Stomach (tissue), 19 donors: ENCODE results near the gene ZNF808. TPM values are rescaled to one million over a fixed set of nuclear protein-coding genes. Genes with fewer than 3 reads are reported as not detected.
"Not testable (repeated sequence)": the region's sequence is repeated elsewhere in the genome, so short reads cannot be mapped to it uniquely, and the experiment has no call there.

Source experiments
- DNase-seq, 2 donors: peaks; one replicate each; pipeline versions ENCODE4 v3.0.0 to v3.0.0-alpha.2; 2013 to 2019
- H3K27ac ChIP-seq, 5 donors: fragments of 200-600 bp in 4 of 5; sonication (generic) in 4 of 5; one replicate each; pipeline ENCODE4 v1.5.1; 2013 to 2019; ENCODE audit warnings: mild to moderate bottlenecking in 1 of 5, moderate library complexity in 1 of 5
- H3K27me3 ChIP-seq, 3 donors: fragments of 200-600 bp; sonication (generic); one replicate each; pipeline ENCODE4 v1.5.1; 2017 to 2019; ENCODE audit warnings: mixed run types in 1 of 3
- H3K36me3 ChIP-seq, 4 donors: fragments of 200-600 bp; sonication (generic); 1 replicate in 3 of 4; 2 replicates in 1 of 4; pipeline ENCODE4 v1.5.1; 2016 to 2019
- H3K4me1 ChIP-seq, 4 donors: fragments of 200-600 bp; sonication (generic); one replicate each; pipeline ENCODE4 v1.5.1; 2016 to 2019
- H3K4me3 ChIP-seq, 4 donors: fragments of 200-600 bp; sonication (generic) in 3 of 4; one replicate each; pipeline ENCODE4 v1.5.1; 2016 to 2019; ENCODE audit warnings: mild to moderate bottlenecking in 1 of 4
- H3K9me3 ChIP-seq, 4 donors: fragments of 200-600 bp; sonication (generic); one replicate each; pipeline ENCODE4 v1.5.1; 2016 to 2019
- CTCF ChIP-seq, 7 experiments: fragments of 450-650 bp in 4 of 7; fragments of 200-600 bp in 3 of 7; sonication (generic) in 3 of 7; IDR thresholded peaks; one replicate each; pipeline ENCODE4 v1.5.1; 2016 to 2019; ENCODE audit warnings: antibody characterized with exemption in 7 of 7, control low read depth in 2 of 7, mild to moderate bottlenecking in 1 of 7
- EP300 ChIP-seq: sonication (generic); formaldehyde crosslinking; IDR thresholded peaks from one replicate; pipeline ENCODE4 v1.6.1; 2017; ENCODE audit warnings: antibody characterized with exemption
- POLR2A ChIP-seq, 4 donors: fragments of 450-650 bp; IDR thresholded peaks; one replicate each; pipeline ENCODE4 v1.6.1; 2016; ENCODE audit warnings: antibody characterized with exemption in 4 of 4, control low read depth in 2 of 4, mild to moderate bottlenecking in 1 of 4, moderate library complexity in 1 of 4
- POLR2AphosphoS5 ChIP-seq, 3 donors: sonication (generic); formaldehyde crosslinking; IDR thresholded peaks; one replicate each; pipeline ENCODE4 v1.6.1; 2016; ENCODE audit warnings: antibody characterized with exemption in 3 of 3
- WGBS, 5 donors: extraction: QIAGEN DNeasy Blood & Tissue Kit in 3 of 5; methylation state at CpG; one replicate each; pipeline versions ENCODE4 v1.1.5 to v1.1.7; 2013 to 2018; 5-methylcytosine and 5-hydroxymethylcytosine counted together
- intact Hi-C: fragments of 100-400 bp; cut with DNase I; formaldehyde crosslinking; loops from one replicate; pipeline ENCODE4 v1.15.1; 2023; ENCODE audit warnings: low total_unique reads
- long read RNA-seq, 10 donors: transcript quantifications; one replicate each; lab custom pipeline, GENCODE V29; 2026
- polyA plus RNA-seq, 3 donors: library from polyadenylated mRNA; stranded (reverse); fragments of 200-250 nt; gene quantifications; one replicate each; pipeline ENCODE4 v1.2.3, GENCODE V29; 2013
- total RNA-seq, 5 donors: library from RNA; depleted of rRNA; stranded (reverse); fragments of >200 nt; gene quantifications; one replicate each; pipeline versions ENCODE4 v1.1.0 to v1.2.3, GENCODE V29; 2014 to 2016
- donor health status: healthy with polysubstance abuse.
- donor health status: Bipolar disorder and iron deficiency.
- donor health status: healthy.

ZNF808 gene
- 10 to 100 TPM; 11.7 to 41.5 (median 24.8) TPM for total RNA-seq
- polyA plus RNA-seq: 1 to 10 TPM in 2 of 3 donors, under 1 TPM in 1; 0.92 to 1.9 (median 1.5) TPM
- long read RNA-seq, donor 1: 0 reads
- long read RNA-seq, donor 2: 0 reads
- long read RNA-seq, donor 3, partial matches to known transcripts: 0 of 2 reads
- long read RNA-seq, donor 3, other reads (novel, unspliced or antisense): 0 of 2 reads
- long read RNA-seq, donor 4: 0 reads
- long read RNA-seq, donor 5, partial matches to known transcripts: 13 of 13 reads
- long read RNA-seq, donor 5, other reads (novel, unspliced or antisense): 0 of 13 reads
- long read RNA-seq, donor 6, partial matches to known transcripts: 0 of 2 reads
- long read RNA-seq, donor 6, other reads (novel, unspliced or antisense): 0 of 2 reads
- long read RNA-seq, donor 7: 0 reads
- long read RNA-seq, donor 8, partial matches to known transcripts: 9 of 14 reads
- long read RNA-seq, donor 8, other reads (novel, unspliced or antisense): 0 of 14 reads
- long read RNA-seq, donor 9: 0 reads
- long read RNA-seq, donor 10, partial matches to known transcripts: 0 of 1 reads
- long read RNA-seq, donor 10, other reads (novel, unspliced or antisense): 0 of 1 reads

GRCh38 chr19:52527134-52527955 lies at the start of gene ZNF808:
ZNF808 (plus strand) TSS chr19:52527668; CDS start chr19:52543285, 15,617 bp downstream.
- H3K9me3 ChIP-seq: peaks cover 0 to 31% (median 12%) of the 10 kb centered on the region in 4 donors

GRCh38 chr19:52484111-52484743 lies 43.2 kb upstream of the ZNF808 start:
- Histone ChIP-seq H3K36me3 (peaks cover 0 to 12% (median 0%) of the 10 kb centered on the region in 4 donors), H3K9me3 (peaks cover 48 to 95% (median 92%) of the 10 kb centered on the region in 4 donors)
- WGBS, 5 donors: 45 to 58% (median 52%) methylated on average over 7 of the region's 7 CpGs
- DNase-seq, H3K4me3 ChIP-seq, H3K27ac ChIP-seq, intact Hi-C loops, H3K27me3 ChIP-seq, H3K4me1 ChIP-seq: not testable (repeated sequence)

More at GRCh38 chr19:52527134-52527955, at the start of gene ZNF808:
- H3K36me3 ChIP-seq: no peaks in the 10 kb centered on the region
- H3K27ac ChIP-seq: peak within 1 kb of the TSS; percentile 82 to 96 (median 91)
- 0 to 2% (median 1%) methylated on average over 36 to 54 of the region's 54 CpGs for WGBS, 5 donors
- H3K4me3 ChIP-seq: peak within 1 kb of the TSS; percentile 70 to 90 (median 75)
- intact Hi-C loops: no loop called here
- TF ChIP-seq CTCF (IDR thresholded peaks at IDR 0.05) (peak in 5 of 7 experiments; percentile 44 to 76 (median 67)), POLR2A (IDR thresholded peaks at IDR 0.05) (peak in 1 of 4 donors; percentile 24), POLR2AphosphoS5 (IDR thresholded peaks at IDR 0.05) (peak; percentile 58 to 85 (median 84)), EP300 (no peak)
- peaks cover 4 to 27% (median 17%) of the 10 kb centered on the region in 4 donors for H3K4me1 ChIP-seq
- peak; percentile 97 to 98 for DNase-seq
- H3K27me3 ChIP-seq: no peaks in the 10 kb centered on the region

- intact Hi-C loops, DNase-seq, H3K4me3 ChIP-seq, H3K27me3 ChIP-seq, H3K27ac ChIP-seq, H3K4me1 ChIP-seq: not testable (repeated sequence)
- 33 to 54% (median 38%) methylated on average over 7 of the region's 7 CpGs for WGBS, 5 donors
- Histone ChIP-seq H3K9me3 (peaks cover 45 to 95% (median 92%) of the 10 kb centered on the region in 4 donors), H3K36me3 (peaks cover 0 to 12% (median 0%) of the 10 kb centered on the region in 4 donors)
Observed at GRCh38 chr19:52485064-52485463, 42.4 kb upstream of the ZNF808 start.

- Histone ChIP-seq H3K36me3 (peaks cover 0 to 12% (median 0%) of the 10 kb centered on the region in 4 donors), H3K9me3 (peaks cover 45 to 95% (median 89%) of the 10 kb centered on the region in 4 donors)
- DNase-seq, H3K27ac ChIP-seq, H3K27me3 ChIP-seq, H3K4me3 ChIP-seq, intact Hi-C loops, H3K4me1 ChIP-seq: not testable (repeated sequence)
- 8 to 15% (median 13%) methylated on average over 8 of the region's 8 CpGs for WGBS, 5 donors
Observed at GRCh38 chr19:52485561-52486240, 41.8 kb upstream of the ZNF808 start.

- intact Hi-C loops: no loop called here
- Histone ChIP-seq H3K4me1 (peaks cover 0 to 4% (median 0%) of the 10 kb centered on the region in 4 donors), H3K4me3 (peak overlapping the region in 3 of 4 donors; percentile 8 to 23 (median 13)), H3K27ac (no peak overlapping the region), H3K27me3 (no peaks in the 10 kb centered on the region), H3K9me3 (peaks cover 29 to 98% (median 92%) of the 10 kb centered on the region in 4 donors), H3K36me3 (peaks cover 0 to 35% (median 2%) of the 10 kb centered on the region in 4 donors)
- TF ChIP-seq CTCF (IDR thresholded peaks at IDR 0.05): no peak
- TF ChIP-seq POLR2A (IDR thresholded peaks at IDR 0.05): no peak
- TF ChIP-seq EP300: no peak
- no peak for TF ChIP-seq POLR2AphosphoS5 (IDR thresholded peaks at IDR 0.05)
- peak in 1 of 2 donors; percentile 83 for DNase-seq
- WGBS, 5 donors: 24 to 41% (median 28%) methylated on average over 20 to 37 of the region's 37 CpGs
Observed at GRCh38 chr19:52492201-52492993, 35.1 kb upstream of the ZNF808 start.
